ENCODE measurements around the gene ZMIZ1. TPM values are rescaled to one million over a fixed set of nuclear protein-coding genes. Genes with fewer than 3 reads are reported as not detected.

Gene ZMIZ1
- total RNA-seq, 1 experiment from 2014 or later, result 22.3 TPM

DNA sequence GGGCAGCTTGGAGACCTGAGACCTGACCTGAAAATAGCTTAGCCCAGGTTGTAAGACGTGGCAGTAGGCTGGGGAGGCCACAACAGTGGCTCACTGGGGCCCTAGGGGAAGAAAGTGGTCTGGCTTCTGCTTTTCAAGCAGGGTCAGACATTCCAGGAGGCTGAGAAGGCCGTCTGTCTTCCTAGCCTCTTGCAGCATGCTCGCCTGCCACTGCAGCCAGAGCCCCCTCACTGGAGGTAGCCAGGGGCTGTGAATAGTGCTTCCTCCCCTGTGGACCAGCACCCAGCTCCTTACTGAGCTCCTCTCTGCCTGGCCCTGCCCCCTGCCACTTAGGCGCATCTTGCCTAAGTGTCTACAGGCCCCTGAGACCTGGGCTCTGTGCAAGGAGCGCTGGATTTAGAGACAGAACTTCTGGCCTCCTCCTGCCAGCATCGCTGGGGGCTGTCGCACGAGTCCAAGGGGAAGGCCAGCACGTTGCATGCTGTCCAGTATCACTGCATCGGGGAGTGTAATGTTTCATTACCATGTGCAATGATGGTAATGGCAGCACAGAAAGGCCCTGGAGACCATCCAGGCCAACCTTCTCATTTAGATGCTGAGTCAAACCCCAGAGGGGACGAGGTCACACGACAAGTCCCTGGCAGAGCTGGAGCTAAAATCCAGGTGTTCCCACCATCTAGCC, 12.7 kb downstream of the ZMIZ1 start:
- Histone ChIP-seq H3K27me3 (replicated peaks) (no peaks in the 10 kb centered on the region), H3K36me3 (peaks cover 51% of the 10 kb centered on the region), H3K9me3 (replicated peaks) (no peaks in the 10 kb centered on the region), H3K4me1 (replicated peaks) (peaks cover 76% of the 10 kb centered on the region), H3K4me3 (no peak overlapping the region), H3K27ac (peak overlapping the region; percentile 51; the same call in 1 of the 2 replicates)
- DNase-seq (ENCODE audit: low read depth in 1 of 2, low spot score in 2 of 2), result peak; percentile 50 to 66

- no peak for DNase-seq (ENCODE audit: low read depth in 1 of 2, low spot score in 2 of 2)
- peak overlapping the region; percentile 51; the same call in 1 of the 2 replicates for H3K27ac ChIP-seq
- H3K4me1 ChIP-seq (replicated peaks), result peaks cover 71% of the 10 kb centered on the region
- H3K36me3 ChIP-seq, result peaks cover 48% of the 10 kb centered on the region
- no peaks in the 10 kb centered on the region for H3K9me3 ChIP-seq (replicated peaks)
- H3K27me3 ChIP-seq (replicated peaks), result no peaks in the 10 kb centered on the region
- no peak overlapping the region for H3K4me3 ChIP-seq
Observed at GRCh38 chr10:79082035-79082373, 13.2 kb downstream of the ZMIZ1 start.

DNA sequence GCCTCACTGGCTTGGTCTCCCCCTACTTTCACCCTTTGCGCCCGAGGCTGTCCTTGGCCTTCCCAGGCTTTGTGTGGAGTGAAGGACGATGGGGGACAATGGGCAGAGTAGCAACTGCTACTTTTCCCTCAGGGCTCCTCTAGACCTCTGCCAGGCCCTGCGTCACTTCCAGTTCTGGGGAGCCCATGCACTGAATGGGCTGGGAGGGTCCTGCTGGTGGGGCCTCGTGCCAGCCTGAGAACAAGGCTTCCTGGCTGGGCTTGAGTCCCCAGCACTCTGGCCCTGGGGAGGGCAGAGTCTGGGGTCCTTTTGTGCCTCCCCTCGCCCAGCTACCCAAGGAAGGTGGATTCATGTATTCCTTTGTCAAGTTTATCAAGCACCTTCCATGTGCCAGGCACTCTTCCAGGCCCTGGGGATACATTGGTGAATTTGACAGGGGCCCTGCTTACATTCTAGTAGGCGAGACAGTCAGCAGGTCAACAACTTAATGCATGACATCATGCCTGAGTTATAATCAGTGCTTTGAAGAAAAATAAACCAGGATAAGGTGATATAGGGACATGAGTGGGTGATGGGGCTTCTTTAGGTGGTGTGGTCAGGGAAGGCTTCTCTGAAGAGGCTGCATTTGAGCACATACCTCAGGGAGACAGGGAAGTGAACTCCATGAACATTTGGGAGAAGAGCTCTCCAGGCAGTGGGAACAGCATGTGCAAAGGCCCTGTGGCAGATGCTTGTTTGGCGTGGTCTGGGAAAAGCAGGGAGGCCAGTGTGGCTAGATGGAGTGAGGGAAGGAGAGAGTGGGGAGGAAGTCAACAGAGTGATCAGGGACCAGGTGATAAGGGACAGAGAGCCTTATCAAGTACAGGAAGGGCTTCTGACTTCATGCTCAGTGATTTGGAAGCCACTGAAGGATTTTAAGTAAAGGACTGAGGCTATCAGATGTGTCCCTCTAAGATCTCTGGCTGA, 14.1 kb downstream of the ZMIZ1 start:
- H3K4me3 ChIP-seq, result no peak overlapping the region
- no peaks in the 10 kb centered on the region for H3K27me3 ChIP-seq (replicated peaks)
- H3K9me3 ChIP-seq (replicated peaks), result no peaks in the 10 kb centered on the region
- H3K4me1 ChIP-seq (replicated peaks), result peaks cover 65% of the 10 kb centered on the region
- no peak overlapping the region for H3K27ac ChIP-seq
- DNase-seq (ENCODE audit: low read depth in 1 of 2, low spot score in 2 of 2), result no peak
- peaks cover 49% of the 10 kb centered on the region for H3K36me3 ChIP-seq

- Histone ChIP-seq H3K27ac (peak overlapping the region; percentile 9; the same call in 1 of the 2 replicates), H3K4me1 (replicated peaks) (peaks cover 53% of the 10 kb centered on the region), H3K27me3 (replicated peaks) (no peaks in the 10 kb centered on the region), H3K4me3 (no peak overlapping the region), H3K36me3 (peaks cover 46% of the 10 kb centered on the region), H3K9me3 (replicated peaks) (no peaks in the 10 kb centered on the region)
- peak; percentile 64 to 67 for DNase-seq (ENCODE audit: low read depth in 1 of 2, low spot score in 2 of 2)
Observed at GRCh38 chr10:79084012-79084971, 15.5 kb downstream of the ZMIZ1 start.

GRCh38 chr10:79084972-79085597, 16.3 kb downstream of the ZMIZ1 start:
- Histone ChIP-seq H3K9me3 (replicated peaks) (no peaks in the 10 kb centered on the region), H3K4me3 (no peak overlapping the region), H3K27ac (no peak overlapping the region), H3K4me1 (replicated peaks) (peaks cover 49% of the 10 kb centered on the region), H3K36me3 (peaks cover 44% of the 10 kb centered on the region), H3K27me3 (replicated peaks) (no peaks in the 10 kb centered on the region)
- no peak for DNase-seq (ENCODE audit: low read depth in 1 of 2, low spot score in 2 of 2)

DNA sequence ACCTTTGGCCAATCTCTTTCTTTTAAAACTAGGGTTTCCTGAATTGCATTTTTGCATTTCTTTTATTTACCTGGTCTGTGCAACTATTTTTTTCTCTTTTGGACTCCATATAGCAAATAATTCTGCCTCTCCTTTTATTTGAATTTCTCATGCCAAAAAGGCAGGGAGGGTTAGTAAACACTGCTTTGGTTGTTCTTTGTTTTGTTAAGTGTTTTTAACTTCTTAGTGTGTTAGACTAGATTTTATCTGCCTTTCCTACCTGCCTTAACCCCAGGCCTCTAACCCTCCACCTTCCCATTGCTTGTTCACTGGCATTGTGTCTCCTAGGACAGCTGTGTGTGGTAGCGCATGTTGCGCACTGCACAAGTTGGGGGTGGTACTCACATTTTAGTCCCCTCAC, 18.1 kb downstream of the ZMIZ1 start:
- Histone ChIP-seq H3K4me1 (replicated peaks) (peaks cover 48% of the 10 kb centered on the region), H3K27ac (no peak overlapping the region), H3K36me3 (peaks cover 42% of the 10 kb centered on the region), H3K9me3 (replicated peaks) (no peaks in the 10 kb centered on the region), H3K27me3 (replicated peaks) (no peaks in the 10 kb centered on the region), H3K4me3 (no peak overlapping the region)
- DNase-seq (ENCODE audit: low read depth in 1 of 2, low spot score in 2 of 2), result no peak

DNA sequence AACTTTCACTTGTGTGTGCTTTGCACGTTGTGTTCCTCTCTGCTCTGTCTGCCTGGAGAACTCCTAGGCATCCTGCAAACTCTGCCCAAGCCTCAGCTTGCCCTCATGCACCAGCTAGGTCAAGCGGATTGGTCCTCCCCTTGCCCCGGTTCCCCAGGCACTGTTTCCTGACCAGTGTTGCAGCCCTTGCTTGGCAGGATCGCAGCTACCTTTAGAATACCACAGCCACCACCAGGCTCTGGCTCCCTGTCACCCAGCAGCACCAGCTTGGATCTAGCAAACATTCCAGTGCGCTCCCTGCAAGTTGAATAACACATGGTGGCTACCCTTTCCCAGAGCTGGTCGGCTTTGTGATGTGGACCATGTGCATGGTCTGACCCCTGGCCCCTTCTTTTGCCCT, 19.0 kb downstream of the ZMIZ1 start:
- DNase-seq (ENCODE audit: low read depth in 1 of 2, low spot score in 2 of 2), result no peak
- peaks cover 42% of the 10 kb centered on the region for H3K4me1 ChIP-seq (replicated peaks)
- no peak overlapping the region for H3K27ac ChIP-seq
- H3K27me3 ChIP-seq (replicated peaks), result no peaks in the 10 kb centered on the region
- H3K4me3 ChIP-seq, result no peak overlapping the region
- H3K9me3 ChIP-seq (replicated peaks), result no peaks in the 10 kb centered on the region
- peaks cover 36% of the 10 kb centered on the region for H3K36me3 ChIP-seq

DNA sequence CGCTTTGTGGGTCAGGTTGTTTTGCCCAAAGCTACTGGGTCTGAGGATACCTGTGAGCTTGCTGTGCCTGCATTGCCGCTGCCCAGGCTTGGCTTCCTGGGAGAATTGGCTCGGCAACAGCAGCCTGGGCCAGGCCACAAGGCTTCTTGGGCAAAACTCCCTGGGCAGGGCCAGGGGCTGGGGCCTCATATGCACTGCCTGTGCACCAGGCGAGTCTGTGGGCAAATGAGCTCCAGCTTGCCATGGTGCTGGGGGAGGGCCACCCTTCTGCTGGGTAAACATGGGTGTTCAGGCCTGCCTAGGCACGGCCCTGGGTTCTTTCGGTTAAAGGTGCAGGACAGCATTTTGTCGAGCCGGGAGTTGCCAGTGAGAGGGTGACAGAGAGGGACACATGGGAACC, 19.4 kb downstream of the ZMIZ1 start:
- peaks cover 35% of the 10 kb centered on the region for H3K36me3 ChIP-seq
- H3K4me1 ChIP-seq (replicated peaks), result peaks cover 38% of the 10 kb centered on the region
- no peak overlapping the region for H3K27ac ChIP-seq
- no peak for DNase-seq (ENCODE audit: low read depth in 1 of 2, low spot score in 2 of 2)
- H3K27me3 ChIP-seq (replicated peaks), result no peaks in the 10 kb centered on the region
- H3K4me3 ChIP-seq, result no peak overlapping the region
- no peaks in the 10 kb centered on the region for H3K9me3 ChIP-seq (replicated peaks)

DNA sequence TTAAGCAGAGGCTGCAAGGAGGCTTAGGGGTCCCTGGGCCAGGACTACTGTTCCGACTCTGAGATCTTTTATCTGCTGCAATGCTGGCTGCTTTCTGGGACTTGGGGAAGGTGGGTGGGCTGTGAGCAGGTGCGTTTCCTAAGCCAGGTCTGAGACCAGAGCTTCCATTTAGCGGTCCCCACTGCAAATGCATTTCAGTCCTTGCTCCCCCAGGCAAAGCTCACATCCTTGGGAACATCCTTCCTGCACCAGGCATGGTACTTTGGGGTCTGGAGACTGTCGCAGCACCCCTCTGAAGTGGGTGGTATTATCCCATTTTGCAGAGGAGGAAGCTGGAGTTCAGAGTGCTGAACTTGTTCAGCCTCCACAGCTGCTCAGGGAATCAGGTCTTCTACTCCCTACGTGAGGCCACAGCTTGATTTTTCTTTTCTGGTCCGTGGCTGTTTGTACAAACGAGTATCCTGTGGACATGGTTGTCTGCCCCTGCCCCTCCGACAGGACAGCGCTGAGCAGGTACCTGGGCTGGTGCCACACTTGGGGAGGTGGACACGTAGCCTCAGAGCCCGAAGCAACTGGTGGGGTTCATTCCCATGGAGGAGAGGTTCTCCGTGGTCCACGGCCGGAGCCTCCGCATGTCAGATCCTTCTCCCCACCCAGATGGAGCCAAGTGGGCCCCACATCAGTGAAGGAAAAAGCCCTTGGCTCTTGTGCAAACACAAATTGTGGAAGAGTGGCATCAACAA, 20.0 kb downstream of the ZMIZ1 start:
- H3K36me3 ChIP-seq, result peaks cover 29% of the 10 kb centered on the region
- peaks cover 38% of the 10 kb centered on the region for H3K4me1 ChIP-seq (replicated peaks)
- no peaks in the 10 kb centered on the region for H3K27me3 ChIP-seq (replicated peaks)
- no peak overlapping the region for H3K4me3 ChIP-seq
- no peak for DNase-seq (ENCODE audit: low read depth in 1 of 2, low spot score in 2 of 2)
- no peak overlapping the region for H3K27ac ChIP-seq
- H3K9me3 ChIP-seq (replicated peaks), result no peaks in the 10 kb centered on the region

- DNase-seq (ENCODE audit: low read depth in 1 of 2, low spot score in 2 of 2), result no peak
- Histone ChIP-seq H3K27ac (peak overlapping the region; percentile 72), H3K9me3 (replicated peaks) (no peaks in the 10 kb centered on the region), H3K4me3 (no peak overlapping the region), H3K4me1 (replicated peaks) (peaks cover 38% of the 10 kb centered on the region), H3K36me3 (peaks cover 33% of the 10 kb centered on the region), H3K27me3 (replicated peaks) (no peaks in the 10 kb centered on the region)
Observed at GRCh38 chr10:79089632-79090031, 20.9 kb downstream of the ZMIZ1 start.

- Histone ChIP-seq H3K4me1 (replicated peaks) (peaks cover 39% of the 10 kb centered on the region), H3K36me3 (peaks cover 35% of the 10 kb centered on the region), H3K4me3 (no peak overlapping the region), H3K27ac (peak overlapping the region; percentile 72), H3K9me3 (replicated peaks) (no peaks in the 10 kb centered on the region), H3K27me3 (replicated peaks) (no peaks in the 10 kb centered on the region)
- peak; percentile 71 for DNase-seq (ENCODE audit: low read depth in 1 of 2, low spot score in 2 of 2)
Observed at GRCh38 chr10:79090134-79090803, 21.5 kb downstream of the ZMIZ1 start.

DNA sequence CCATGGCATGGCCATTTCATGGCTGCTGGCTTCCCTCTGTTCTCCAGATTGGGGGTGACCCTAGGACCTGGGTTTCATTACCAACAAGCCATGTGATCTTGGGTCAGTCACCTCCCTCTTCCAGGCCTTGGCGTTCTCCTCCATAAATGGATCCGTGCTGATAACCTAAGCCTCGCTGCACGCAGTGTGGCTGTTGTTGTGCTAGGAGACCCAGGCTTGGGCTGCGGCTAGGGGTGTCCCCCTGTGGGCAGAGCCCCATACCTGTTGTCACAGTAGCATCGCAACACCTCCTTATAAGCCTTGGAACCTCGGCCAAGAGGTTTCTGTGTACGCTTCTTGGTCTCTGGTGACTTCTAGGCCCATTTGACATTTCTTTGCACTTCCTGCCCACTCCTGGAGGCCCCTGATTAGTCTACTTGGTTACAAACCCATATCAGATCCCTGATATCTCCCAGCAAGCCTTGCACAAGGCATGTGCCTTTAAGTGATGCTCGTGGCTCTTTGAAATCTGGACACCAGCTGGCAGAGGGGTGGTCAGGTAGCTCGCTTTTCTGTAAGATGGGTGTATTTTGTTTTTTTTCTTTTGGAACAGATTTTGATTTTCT, 23.6 kb downstream of the ZMIZ1 start:
- Histone ChIP-seq H3K27me3 (replicated peaks) (no peaks in the 10 kb centered on the region), H3K4me3 (no peak overlapping the region), H3K4me1 (replicated peaks) (peaks cover 48% of the 10 kb centered on the region), H3K36me3 (peaks cover 39% of the 10 kb centered on the region), H3K27ac (no peak overlapping the region), H3K9me3 (replicated peaks) (no peaks in the 10 kb centered on the region)
- DNase-seq (ENCODE audit: low read depth in 1 of 2, low spot score in 2 of 2), result no peak
